Mesendoderm (in vitro differentiated cells): ENCODE data around the gene NOS1.
A peak's percentile ranks its signal among the peaks of the same experiment; 100 is the strongest.

Source experiments
- DNase-seq: peaks from one replicate; pipeline ENCODE4 v3.0.0; 2013
- H2AK5ac ChIP-seq: 2 replicates; pipeline ENCODE4 v1.6.1; 2013; ENCODE audit warnings: low read length, inconsistent platforms
- H2BK120ac ChIP-seq: 2 replicates; pipeline ENCODE4 v1.6.1; 2013; ENCODE audit warnings: low read depth, mild to moderate bottlenecking, low read length, moderate library complexity, mixed read lengths
- H2BK15ac ChIP-seq: replicated peaks from 2 replicates; pipeline ENCODE4 v1.6.1; 2013; ENCODE audit warnings: low read depth, mild to moderate bottlenecking, moderate library complexity
- H2BK5ac ChIP-seq: 2 replicates; pipeline ENCODE4 v1.6.1; 2013; ENCODE audit warnings: low read length, inconsistent platforms
- H3K18ac ChIP-seq: 2 replicates; pipeline ENCODE4 v1.6.1; 2013; ENCODE audit warnings: mild to moderate bottlenecking, low read length, mixed read lengths
- H3K23ac ChIP-seq: one replicate; pipeline ENCODE4 v1.6.1; 2013; ENCODE audit warnings: low read length
- H3K27ac ChIP-seq: 2 replicates; pipeline ENCODE4 v1.5.1; 2013; ENCODE audit warnings: low read depth, mild to moderate bottlenecking, inconsistent platforms, low read length, moderate library complexity
- H3K27me3 ChIP-seq: 2 replicates; pipeline ENCODE4 v1.6.1; 2013; ENCODE audit warnings: low read length, control low read depth, mild to moderate bottlenecking, inconsistent platforms; ENCODE audit not compliant: insufficient read depth, poor library complexity
- H3K36me3 ChIP-seq: 2 replicates; pipeline ENCODE4 v1.6.1; 2013; ENCODE audit warnings: low read length, inconsistent platforms; ENCODE audit not compliant: control insufficient read depth, insufficient read depth
- H3K4ac ChIP-seq: one replicate; pipeline ENCODE4 v1.6.1; 2013; ENCODE audit warnings: low read depth, mild to moderate bottlenecking, low read length, moderate library complexity
- H3K4me1 ChIP-seq: 2 replicates; pipeline ENCODE4 v1.6.1; 2013; ENCODE audit warnings: low read depth, low read length, inconsistent platforms; ENCODE audit not compliant: control insufficient read depth
- H3K4me2 ChIP-seq: 2 replicates; pipeline ENCODE4 v1.6.1; 2013; ENCODE audit warnings: low read length
- H3K4me3 ChIP-seq: 2 replicates; pipeline ENCODE4 v1.5.1; 2013; ENCODE audit warnings: mild to moderate bottlenecking, low read length
- H3K56ac ChIP-seq: one replicate; pipeline ENCODE4 v1.6.1; 2013; ENCODE audit warnings: low read length
- H3K79me1 ChIP-seq: 2 replicates; pipeline ENCODE4 v1.6.1; 2013; ENCODE audit warnings: low read length, inconsistent platforms
- H3K79me2 ChIP-seq: 2 replicates; pipeline ENCODE4 v1.6.1; 2013; ENCODE audit warnings: mild to moderate bottlenecking, low read length; ENCODE audit not compliant: control insufficient read depth, insufficient read depth
- H3K9ac ChIP-seq: 2 replicates; pipeline ENCODE4 v1.6.1; 2013; ENCODE audit warnings: low read length, inconsistent platforms
- H4K5ac ChIP-seq: one replicate; pipeline ENCODE4 v1.6.1; 2013; ENCODE audit warnings: low read length
- H4K8ac ChIP-seq: one replicate; pipeline ENCODE4 v1.6.1; 2013; ENCODE audit warnings: low read depth, mild to moderate bottlenecking, control low read depth, low read length, moderate library complexity
- WGBS: extraction: QIAGEN DNeasy Blood & Tissue Kit; methylation state at CpG from one replicate; pipeline ENCODE4 v1.1.7; 2013; ENCODE audit warnings: low lambda C conversion rate, missing lambda C conversion rate; ENCODE audit not compliant: insufficient coverage; ENCODE audit errors: extremely low coverage; 5-methylcytosine and 5-hydroxymethylcytosine counted together

The NOS1 gene

GRCh38 chr12:117393656-117394055 is 32.2 kb upstream of the NOS1 start:
- Histone ChIP-seq H2AK5ac (no peak overlapping the region), H3K27me3 (no peaks in the 10 kb centered on the region), H3K79me2 (no peaks in the 10 kb centered on the region), H3K18ac (no peak overlapping the region), H3K4me1 (no peaks in the 10 kb centered on the region), H3K56ac (no peak overlapping the region), H2BK120ac (no peak overlapping the region), H3K79me1 (no peaks in the 10 kb centered on the region), H2BK15ac (no peak overlapping the region), H3K23ac (no peak overlapping the region), H3K9ac (no peak overlapping the region), H2BK5ac (no peak overlapping the region), H3K4me2 (no peak overlapping the region), H4K5ac (no peak overlapping the region), H3K4me3 (no peak overlapping the region), H4K8ac (no peak overlapping the region), H3K36me3 (no peaks in the 10 kb centered on the region), H3K27ac (no peak overlapping the region), H3K4ac (no peak overlapping the region)
- no peak for DNase-seq
- WGBS, result no CpG with 5 or more reads among the region's 7 CpGs

GRCh38 chr12:117390866-117391265 is 29.4 kb upstream of the NOS1 start:
- no peak overlapping the region for H3K4me2 ChIP-seq
- WGBS, result no CpG with 5 or more reads among the region's 5 CpGs
- no peak overlapping the region for H2AK5ac ChIP-seq
- H3K9ac ChIP-seq, result no peak overlapping the region
- H2BK120ac ChIP-seq, result no peak overlapping the region
- no peak for DNase-seq
- H3K56ac ChIP-seq, result no peak overlapping the region
- H3K4ac ChIP-seq, result no peak overlapping the region
- H3K79me2 ChIP-seq, result no peaks in the 10 kb centered on the region
- no peak overlapping the region for H3K27ac ChIP-seq
- no peak overlapping the region for H2BK5ac ChIP-seq
- no peaks in the 10 kb centered on the region for H3K27me3 ChIP-seq
- H3K79me1 ChIP-seq, result no peaks in the 10 kb centered on the region
- H4K5ac ChIP-seq, result no peak overlapping the region
- H3K4me3 ChIP-seq, result no peak overlapping the region
- H3K23ac ChIP-seq, result no peak overlapping the region
- no peak overlapping the region for H2BK15ac ChIP-seq
- H4K8ac ChIP-seq, result no peak overlapping the region
- no peaks in the 10 kb centered on the region for H3K4me1 ChIP-seq
- no peaks in the 10 kb centered on the region for H3K36me3 ChIP-seq
- no peak overlapping the region for H3K18ac ChIP-seq

- Histone ChIP-seq H3K4me1 (no peaks in the 10 kb centered on the region), H3K27ac (no peak overlapping the region), H3K18ac (no peak overlapping the region), H2AK5ac (no peak overlapping the region), H3K4me2 (no peak overlapping the region), H3K36me3 (no peaks in the 10 kb centered on the region), H3K4me3 (no peak overlapping the region), H3K79me2 (no peaks in the 10 kb centered on the region), H3K9ac (no peak overlapping the region), H3K56ac (no peak overlapping the region), H3K27me3 (no peaks in the 10 kb centered on the region), H2BK15ac (no peak overlapping the region), H2BK120ac (no peak overlapping the region), H4K5ac (no peak overlapping the region), H3K23ac (no peak overlapping the region), H4K8ac (no peak overlapping the region), H2BK5ac (no peak overlapping the region), H3K79me1 (no peaks in the 10 kb centered on the region), H3K4ac (no peak overlapping the region)
- WGBS, result no CpG with 5 or more reads among the region's 9 CpGs
- no peak for DNase-seq
Observed at GRCh38 chr12:117388951-117389446, 27.6 kb upstream of the NOS1 start.

GRCh38 chr12:117387832-117388231 is 26.4 kb upstream of the NOS1 start:
- no peak overlapping the region for H2BK15ac ChIP-seq
- H3K4ac ChIP-seq, result no peak overlapping the region
- no peaks in the 10 kb centered on the region for H3K27me3 ChIP-seq
- H3K9ac ChIP-seq, result no peak overlapping the region
- no peak overlapping the region for H3K18ac ChIP-seq
- H4K5ac ChIP-seq, result no peak overlapping the region
- no peaks in the 10 kb centered on the region for H3K36me3 ChIP-seq
- H3K4me3 ChIP-seq, result no peak overlapping the region
- H2BK120ac ChIP-seq, result no peak overlapping the region
- no CpG with 5 or more reads among the region's 8 CpGs for WGBS
- no peak overlapping the region for H3K23ac ChIP-seq
- no peaks in the 10 kb centered on the region for H3K79me2 ChIP-seq
- H3K4me2 ChIP-seq, result no peak overlapping the region
- no peak overlapping the region for H4K8ac ChIP-seq
- H3K79me1 ChIP-seq, result no peaks in the 10 kb centered on the region
- H2BK5ac ChIP-seq, result no peak overlapping the region
- no peaks in the 10 kb centered on the region for H3K4me1 ChIP-seq
- H3K56ac ChIP-seq, result no peak overlapping the region
- no peak for DNase-seq
- no peak overlapping the region for H2AK5ac ChIP-seq
- H3K27ac ChIP-seq, result no peak overlapping the region

- H3K9ac ChIP-seq, result no peak overlapping the region
- no peaks in the 10 kb centered on the region for H3K4me1 ChIP-seq
- no peak overlapping the region for H2AK5ac ChIP-seq
- no peaks in the 10 kb centered on the region for H3K27me3 ChIP-seq
- H3K36me3 ChIP-seq, result no peaks in the 10 kb centered on the region
- H3K18ac ChIP-seq, result no peak overlapping the region
- H3K79me1 ChIP-seq, result no peaks in the 10 kb centered on the region
- DNase-seq, result no peak
- no peak overlapping the region for H3K27ac ChIP-seq
- H2BK120ac ChIP-seq, result no peak overlapping the region
- WGBS, result no CpG with 5 or more reads among the region's 7 CpGs
- no peak overlapping the region for H3K23ac ChIP-seq
- H3K4me2 ChIP-seq, result no peak overlapping the region
- H4K8ac ChIP-seq, result no peak overlapping the region
- no peak overlapping the region for H3K56ac ChIP-seq
- no peak overlapping the region for H3K4me3 ChIP-seq
- H3K4ac ChIP-seq, result no peak overlapping the region
- H2BK5ac ChIP-seq, result no peak overlapping the region
- no peak overlapping the region for H2BK15ac ChIP-seq
- H3K79me2 ChIP-seq, result no peaks in the 10 kb centered on the region
- no peak overlapping the region for H4K5ac ChIP-seq
Observed at GRCh38 chr12:117384735-117385134, 23.3 kb upstream of the NOS1 start.

GRCh38 chr12:117380083-117380482 is 18.7 kb upstream of the NOS1 start:
- no peak overlapping the region for H2AK5ac ChIP-seq
- H2BK120ac ChIP-seq, result no peak overlapping the region
- no peak overlapping the region for H2BK5ac ChIP-seq
- no peak overlapping the region for H2BK15ac ChIP-seq
- H3K36me3 ChIP-seq, result no peaks in the 10 kb centered on the region
- no peak overlapping the region for H3K56ac ChIP-seq
- H3K4me2 ChIP-seq, result no peak overlapping the region
- no peak overlapping the region for H3K9ac ChIP-seq
- no peak overlapping the region for H4K5ac ChIP-seq
- no peak overlapping the region for H3K18ac ChIP-seq
- no peak overlapping the region for H3K4me3 ChIP-seq
- no peak overlapping the region for H3K4ac ChIP-seq
- H3K4me1 ChIP-seq, result no peaks in the 10 kb centered on the region
- no peak overlapping the region for H3K27ac ChIP-seq
- no peaks in the 10 kb centered on the region for H3K79me2 ChIP-seq
- H3K27me3 ChIP-seq, result no peaks in the 10 kb centered on the region
- H3K79me1 ChIP-seq, result no peaks in the 10 kb centered on the region
- DNase-seq, result peak; percentile 31
- no peak overlapping the region for H3K23ac ChIP-seq
- no CpG with 5 or more reads among the region's 1 CpG for WGBS
- no peak overlapping the region for H4K8ac ChIP-seq
